H9 (cell line): Measurements from ENCODE around the gene TLCD3A. TPM values are rescaled to one million over a fixed set of nuclear protein-coding genes. Genes with fewer than 3 reads are reported as not detected.

Experiments used
- DNase-seq: peaks from one replicate; pipeline ENCODE4 v3.0.0-alpha.2; 2017
- H2AFZ ChIP-seq: one replicate; pipeline ENCODE4 v1.6.1; 2013; ENCODE audit warnings: mild to moderate bottlenecking, low read length, control low read depth, moderate library complexity
- H2AK5ac ChIP-seq: 2 replicates; pipeline ENCODE4 v1.6.1; 2013; ENCODE audit warnings: low read length, control low read depth, mixed read lengths; ENCODE audit not compliant: insufficient read length
- H2BK120ac ChIP-seq: one replicate; pipeline ENCODE4 v1.6.1; 2013; ENCODE audit warnings: low read depth, mild to moderate bottlenecking, low read length, control low read depth, inconsistent platforms; ENCODE audit not compliant: poor library complexity, severe bottlenecking
- H2BK12ac ChIP-seq: 2 replicates; pipeline ENCODE4 v1.6.1; 2013; ENCODE audit warnings: low read length, control low read depth, mixed read lengths, low read depth; ENCODE audit not compliant: insufficient read length
- H2BK15ac ChIP-seq: 2 replicates; pipeline ENCODE4 v1.6.1; 2013; ENCODE audit warnings: low read depth, low read length, control low read depth
- H2BK20ac ChIP-seq: one replicate; pipeline ENCODE4 v1.6.1; 2013; ENCODE audit warnings: low read depth, mild to moderate bottlenecking, low read length, control low read depth, inconsistent platforms; ENCODE audit not compliant: poor library complexity, severe bottlenecking
- H2BK5ac ChIP-seq: 2 replicates; pipeline ENCODE4 v1.6.1; 2013; ENCODE audit warnings: low read length, control low read depth, mixed read lengths; ENCODE audit not compliant: insufficient read length
- H3K14ac ChIP-seq: 2 replicates; pipeline ENCODE4 v1.6.1; 2013; ENCODE audit warnings: low read length, control low read depth; ENCODE audit not compliant: insufficient read depth
- H3K18ac ChIP-seq: 2 replicates; pipeline ENCODE4 v1.6.1; 2013; ENCODE audit warnings: low read depth, mild to moderate bottlenecking, mixed read lengths, low read length, control low read depth; ENCODE audit not compliant: insufficient read length
- H3K23ac ChIP-seq: 2 replicates; pipeline ENCODE4 v1.6.1; 2013; ENCODE audit warnings: low read length, control low read depth, mixed read lengths, low read depth; ENCODE audit not compliant: insufficient read length
- H3K23me2 ChIP-seq: 2 replicates; pipeline ENCODE4 v1.6.1; 2013; ENCODE audit warnings: low read depth, mild to moderate bottlenecking, mixed read lengths, low read length, control low read depth; ENCODE audit not compliant: insufficient read length, poor library complexity, severe bottlenecking
- H3K27ac ChIP-seq: 2 replicates; pipeline ENCODE4 v1.5.1; 2013; ENCODE audit warnings: low read length, control low read depth, mixed read lengths, low read depth; ENCODE audit not compliant: insufficient read length
- H3K27me3 ChIP-seq: 2 replicates; pipeline ENCODE4 v1.6.1; 2013; ENCODE audit warnings: low read length, control low read depth, inconsistent platforms; ENCODE audit not compliant: insufficient read depth
- H3K4ac ChIP-seq: 2 replicates; pipeline ENCODE4 v1.6.1; 2013; ENCODE audit warnings: low read depth, mild to moderate bottlenecking, control low read depth, inconsistent platforms, low read length, moderate library complexity
- H3K4me1 ChIP-seq: 2 replicates; pipeline ENCODE4 v1.6.1; 2013; ENCODE audit warnings: low read length, control low read depth, inconsistent platforms; ENCODE audit not compliant: insufficient read depth
- H3K4me2 ChIP-seq: 2 replicates; pipeline ENCODE4 v1.6.1; 2013; ENCODE audit warnings: low read length, control low read depth, mixed read lengths; ENCODE audit not compliant: insufficient read length, insufficient read depth
- H3K56ac ChIP-seq: 2 replicates; pipeline ENCODE4 v1.6.1; 2013; ENCODE audit warnings: low read depth, mild to moderate bottlenecking, mixed read lengths, low read length, control low read depth; ENCODE audit not compliant: insufficient read length
- H3K79me1 ChIP-seq: 2 replicates; pipeline ENCODE4 v1.6.1; 2013; ENCODE audit warnings: low read depth, mild to moderate bottlenecking, moderate library complexity, low read length, control low read depth, inconsistent platforms; ENCODE audit not compliant: insufficient read depth, poor library complexity, severe bottlenecking
- H3K79me2 ChIP-seq: 2 replicates; pipeline ENCODE4 v1.6.1; 2013; ENCODE audit warnings: low read length, control low read depth, inconsistent platforms; ENCODE audit not compliant: insufficient read depth
- H3K9ac ChIP-seq: 2 replicates; pipeline ENCODE4 v1.6.1; 2013; ENCODE audit warnings: low read length, control low read depth, mixed read lengths; ENCODE audit not compliant: insufficient read length; ENCODE audit errors: extremely low read depth
- H3K9me3 ChIP-seq: one replicate; pipeline ENCODE4 v1.6.1; 2013; ENCODE audit warnings: low read depth, low read length, inconsistent platforms; ENCODE audit not compliant: control insufficient read depth
- H3T11ph ChIP-seq: one replicate; pipeline ENCODE4 v1.6.1; 2013; ENCODE audit warnings: mild to moderate bottlenecking, low read length, control low read depth, inconsistent platforms
- H4K20me1 ChIP-seq: one replicate; pipeline ENCODE4 v1.6.1; 2013; ENCODE audit not compliant: control insufficient read depth, insufficient read length, insufficient read depth
- H4K5ac ChIP-seq: 2 replicates; pipeline ENCODE4 v1.6.1; 2013; ENCODE audit warnings: low read depth, mild to moderate bottlenecking, mixed read lengths, low read length, control low read depth; ENCODE audit not compliant: insufficient read length
- H4K8ac ChIP-seq: replicated peaks from 2 replicates; pipeline ENCODE4 v1.6.1; 2013; ENCODE audit warnings: low read length, control low read depth, mixed read lengths, low read depth; ENCODE audit not compliant: insufficient read length
- H4K91ac ChIP-seq: 2 replicates; pipeline ENCODE4 v1.6.1; 2013; ENCODE audit warnings: low read depth, mild to moderate bottlenecking, moderate library complexity, mixed read lengths, low read length, control low read depth; ENCODE audit not compliant: insufficient read length
- H3K27ac Mint-ChIP-seq, 3 experiments: 2 replicates in 2 of 3; 3 replicates in 1 of 3; pipeline ENCODE4 v1.8.0; 2020 to 2021; ENCODE audit warnings: mixed read lengths in 3 of 3, mild to moderate bottlenecking in 1 of 3, moderate library complexity in 1 of 3
- H3K27me3 Mint-ChIP-seq: 2 replicates; pipeline ENCODE4 v1.8.0; 2021; ENCODE audit warnings: low read depth, mild to moderate bottlenecking, moderate library complexity, mixed read lengths
- H3K36me3 Mint-ChIP-seq, 3 experiments: 2 replicates in 2 of 3; 3 replicates in 1 of 3; pipeline ENCODE4 v1.8.0; 2020 to 2021; ENCODE audit warnings: low read depth in 3 of 3, mixed read lengths in 3 of 3; ENCODE audit not compliant: insufficient read depth in 1 of 3
- H3K4me1 Mint-ChIP-seq, 2 experiments: 2 replicates each; pipeline ENCODE4 v1.8.0; 2020; ENCODE audit warnings: mixed read lengths in 2 of 2
- H3K4me3 Mint-ChIP-seq, 2 experiments: 2 replicates in 1 of 2; 3 replicates in 1 of 2; pipeline ENCODE4 v1.8.0; 2020 to 2021; ENCODE audit warnings: mild to moderate bottlenecking in 2 of 2, mixed read lengths in 2 of 2, moderate library complexity in 1 of 2
- H3K9me3 Mint-ChIP-seq, 2 experiments: 2 replicates in 1 of 2; 3 replicates in 1 of 2; pipeline ENCODE4 v1.8.0; 2020; ENCODE audit warnings: mild to moderate bottlenecking in 2 of 2, mixed read lengths in 2 of 2, moderate library complexity in 1 of 2
- CTCF ChIP-seq: fragments of 200-600 bp; sonication (generic); conservative IDR thresholded peaks from 3 replicates; pipeline ENCODE4 v1.8.0; 2021; ENCODE audit warnings: antibody characterized with exemption, mild to moderate bottlenecking
- WGBS: extraction: QIAGEN DNeasy Blood & Tissue Kit; methylation state at CpG from one replicate; pipeline ENCODE4 v1.1.7; 2013; ENCODE audit warnings: missing lambda C conversion rate, low lambda C conversion rate, mixed read lengths; ENCODE audit not compliant: insufficient read length; ENCODE audit errors: extremely low coverage; 5-methylcytosine and 5-hydroxymethylcytosine counted together
- total RNA-seq: library from RNA; stranded (reverse); gene quantifications from 2 replicates; pipeline ENCODE4 v1.2.1, GENCODE V29; 2021

The TLCD3A gene
- total RNA-seq, 1 experiment from 2014 or later, result 29.6 TPM

GRCh38 chr17:774313-774584 lies 41.9 kb downstream of the TLCD3A start:
- H3K4me1 Mint-ChIP-seq, result peaks cover 0 to 3% of the 10 kb centered on the region in 2 experiments; a peak in 1 of 4 replicates
- Histone ChIP-seq H3K4me1 (no peaks in the 10 kb centered on the region), H3K27ac (no peak overlapping the region), H3K9ac (no peak overlapping the region), H3K79me1 (peaks cover 5% of the 10 kb centered on the region), H3K56ac (no peak overlapping the region), H2BK120ac (no peak overlapping the region), H4K91ac (no peak overlapping the region), H3T11ph (no peak overlapping the region), H3K23ac (no peak overlapping the region), H3K14ac (no peak overlapping the region), H3K4ac (no peak overlapping the region), H3K9me3 (no peaks in the 10 kb centered on the region), H2BK15ac (no peak overlapping the region), H4K8ac (no peak overlapping the region), H3K23me2 (no peaks in the 10 kb centered on the region), H2BK20ac (no peak overlapping the region), H3K18ac (no peak overlapping the region), H2AK5ac (no peak overlapping the region), H4K5ac (no peak overlapping the region), H3K27me3 (no peaks in the 10 kb centered on the region), H2AFZ (no peak overlapping the region), H4K20me1 (no peaks in the 10 kb centered on the region), H3K79me2 (no peaks in the 10 kb centered on the region), H2BK12ac (no peak overlapping the region), H2BK5ac (no peak overlapping the region), H3K4me2 (no peak overlapping the region)
- peaks cover 49 to 91% (median 89%) of the 10 kb centered on the region in 3 experiments; a peak in 6 of 7 replicates for H3K36me3 Mint-ChIP-seq
- no peak for TF ChIP-seq CTCF
- peak overlapping the region in 1 of 3 experiments; percentile 22; a peak in 1 of 7 replicates for H3K27ac Mint-ChIP-seq
- H3K27me3 Mint-ChIP-seq, result no peaks in the 10 kb centered on the region; the same call in 1 of the 2 replicates
- no peak overlapping the region for H3K4me3 Mint-ChIP-seq
- H3K9me3 Mint-ChIP-seq, result no peaks in the 10 kb centered on the region
- no peak for DNase-seq
- WGBS, result no CpG with 5 or more reads among the region's 5 CpGs
